NCI-H146 treated with DMSO at 0.1 percent for 48 hours (cell line): ENCODE data around the gene IL36B.

Experiments
- DNase-seq: peaks from one replicate; lab custom pipeline; 2025; ENCODE audit not compliant: unreplicated experiment; lab: John Stamatoyannopoulos, UW

The IL36B gene

GRCh38 chr2:113012436-113013335 is 40.0 kb downstream of the IL36B start:
- DNase-seq, result no peak

- no peak for DNase-seq
Observed at GRCh38 chr2:113011108-113011507, 41.6 kb downstream of the IL36B start.

DNA sequence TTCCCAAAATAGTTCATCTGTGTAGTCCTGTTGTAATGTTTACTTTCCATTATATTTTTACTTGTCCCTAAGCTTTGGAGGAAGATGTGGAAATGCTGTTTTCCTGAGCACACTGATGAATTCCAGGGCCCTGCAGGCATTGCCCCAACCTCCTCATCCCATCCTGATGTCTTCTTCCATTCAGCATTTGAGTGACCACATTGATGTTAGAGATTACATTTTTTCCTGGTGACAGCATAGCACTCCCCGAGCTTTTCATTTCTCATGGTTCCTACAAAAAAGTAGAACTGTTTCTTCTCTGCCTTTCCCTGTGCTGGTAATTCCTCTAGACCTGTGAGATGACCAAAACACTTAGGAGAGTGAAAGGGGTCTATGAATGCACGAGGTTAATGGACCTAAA is 42.6 kb downstream of the IL36B start:
- DNase-seq, result no peak

DNA sequence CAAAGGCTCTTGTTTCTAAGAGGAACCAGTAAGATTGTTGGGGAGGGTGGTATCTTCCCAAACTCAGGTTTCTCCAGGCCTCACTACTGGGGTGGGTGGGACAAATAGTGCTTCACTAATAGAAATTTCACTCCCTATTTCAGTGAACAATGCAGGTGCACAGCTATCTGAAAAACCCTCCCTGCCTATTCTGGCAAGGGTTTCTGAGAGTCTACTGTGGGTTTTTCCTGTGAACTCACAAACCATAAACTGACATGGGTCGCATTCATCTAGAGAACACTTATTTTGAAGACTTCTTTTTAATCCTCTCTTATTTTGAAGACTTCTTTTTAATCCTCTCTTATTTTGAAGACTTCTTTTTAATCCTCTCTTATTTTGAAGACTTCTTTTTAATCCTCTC is 43.0 kb downstream of the IL36B start:
- no peak for DNase-seq

DNA sequence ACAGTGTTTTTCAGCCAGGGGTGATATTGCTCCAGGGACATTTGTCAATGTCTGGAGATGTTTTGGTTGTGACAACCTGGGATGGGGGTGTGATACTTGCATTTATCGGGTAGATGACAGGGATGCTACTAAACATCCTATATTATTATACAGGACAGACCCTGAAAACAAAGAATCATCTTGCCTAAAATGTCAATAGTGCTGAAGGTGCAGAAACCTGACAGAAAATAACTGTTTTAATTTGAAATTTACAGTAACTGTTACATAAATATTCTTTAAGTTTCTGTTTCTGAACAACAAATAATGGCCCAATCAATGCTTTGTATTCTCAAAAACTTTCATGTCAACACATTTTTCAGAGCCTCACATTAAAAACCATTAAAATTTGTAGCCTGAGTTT is 45.4 kb downstream of the IL36B start:
- DNase-seq, result no peak

DNA sequence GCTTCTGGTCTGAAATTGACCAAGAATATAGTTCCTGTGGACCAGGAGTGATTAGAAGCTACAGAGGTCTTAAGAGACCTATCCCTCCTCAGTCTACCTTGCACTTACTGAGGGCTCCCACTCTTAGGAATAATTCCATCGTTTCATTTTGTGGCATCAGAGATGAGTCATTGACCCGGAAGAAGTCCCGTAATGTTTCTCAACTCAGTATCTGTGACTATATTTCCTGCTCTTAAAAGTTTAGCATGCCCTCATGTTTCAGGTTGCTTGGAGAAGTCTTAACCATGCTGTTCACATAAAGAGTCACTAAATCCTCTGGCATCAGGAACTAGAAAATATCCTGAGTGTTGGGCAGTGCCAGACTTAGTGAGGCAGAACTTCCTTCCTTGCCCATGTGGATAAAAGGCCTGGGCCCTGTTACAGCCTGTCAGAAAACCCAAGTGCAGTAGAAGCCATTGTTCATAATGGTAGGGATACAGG is 47.6 kb downstream of the IL36B start, which contains the start of gene IL36A:
Gene IL36A, plus strand, starts transcription at position 430 of the 480 bp plus-strand sequence. CDS start 413 bp downstream, outside the sequence.
- DNase-seq, result no peak

- no peak for DNase-seq
Observed at GRCh38 chr2:113002677-113003076, 50.0 kb downstream of the IL36B start.

GRCh38 chr2:113000436-113000835 is 52.2 kb downstream of the IL36B start:
- no peak for DNase-seq

DNA sequence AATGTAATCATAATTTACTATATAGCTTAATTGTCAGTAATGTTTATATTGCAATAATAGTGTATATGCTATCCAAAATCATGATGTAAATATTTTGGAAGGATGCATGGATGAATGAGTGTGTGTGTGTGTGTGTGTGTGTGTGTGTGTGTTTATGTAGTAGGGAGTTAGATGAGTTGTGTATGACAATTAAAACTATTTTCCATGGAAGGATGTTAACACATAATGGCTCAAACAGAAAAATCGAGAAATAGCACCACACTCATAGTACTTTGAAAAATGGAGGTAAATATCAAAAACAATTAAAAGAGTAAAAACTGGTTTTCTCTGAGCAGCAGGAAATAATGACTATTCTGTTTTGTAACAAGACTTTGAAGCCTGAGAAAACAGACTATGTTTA is 55.5 kb downstream of the IL36B start:
- DNase-seq, result no peak

- DNase-seq, result no peak
Observed at GRCh38 chr2:112996635-112997034, 56.0 kb downstream of the IL36B start.

DNA sequence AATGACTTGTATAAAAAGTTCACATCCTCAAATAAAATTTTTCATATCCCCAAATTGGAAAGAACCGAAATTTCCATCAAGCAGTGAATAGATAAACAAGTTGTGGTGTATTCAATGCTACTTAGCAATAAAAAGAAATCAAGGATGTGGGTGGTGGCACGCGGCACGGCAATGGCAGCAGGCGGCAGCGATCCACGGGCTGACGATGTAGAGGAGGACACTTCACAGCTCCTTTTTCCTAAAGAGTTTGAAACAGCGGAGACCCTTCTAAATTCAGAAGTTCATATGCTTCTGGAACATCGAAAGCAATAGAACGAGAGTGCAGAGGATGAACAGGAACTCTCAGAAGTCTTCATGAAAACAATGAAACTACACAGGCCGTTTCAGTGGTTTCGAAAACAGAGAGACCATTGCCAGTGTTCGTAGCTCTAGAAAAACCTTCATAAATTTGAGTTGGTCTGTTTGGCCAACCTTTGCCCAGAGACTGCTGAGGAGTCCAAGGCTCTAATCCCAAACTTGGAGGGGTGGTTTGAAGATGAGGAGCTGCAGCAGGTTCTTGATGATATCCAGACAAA is 57.2 kb downstream of the IL36B start:
- DNase-seq, result no peak

DNA sequence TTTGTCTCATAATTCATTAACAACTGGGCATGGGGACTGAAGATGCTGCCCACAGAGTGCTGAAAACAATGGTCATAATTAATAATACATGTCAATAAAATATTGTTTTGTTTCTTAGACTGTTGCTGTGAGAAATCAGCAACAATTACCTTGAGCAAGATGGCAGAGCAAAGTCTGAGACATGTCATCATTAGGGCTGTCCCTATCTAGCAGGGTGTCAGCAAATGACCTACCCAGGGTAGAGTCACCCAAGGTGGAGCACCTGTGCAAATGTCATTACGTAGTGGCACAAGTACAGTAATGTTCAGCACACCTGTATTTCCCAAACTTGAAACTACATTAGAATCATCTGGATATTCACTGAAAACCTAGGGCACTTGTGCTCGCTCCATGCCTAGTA is 58.0 kb downstream of the IL36B start:
- DNase-seq, result no peak

- no peak for DNase-seq
Observed at GRCh38 chr2:112993831-112994230, 58.8 kb downstream of the IL36B start.

DNA sequence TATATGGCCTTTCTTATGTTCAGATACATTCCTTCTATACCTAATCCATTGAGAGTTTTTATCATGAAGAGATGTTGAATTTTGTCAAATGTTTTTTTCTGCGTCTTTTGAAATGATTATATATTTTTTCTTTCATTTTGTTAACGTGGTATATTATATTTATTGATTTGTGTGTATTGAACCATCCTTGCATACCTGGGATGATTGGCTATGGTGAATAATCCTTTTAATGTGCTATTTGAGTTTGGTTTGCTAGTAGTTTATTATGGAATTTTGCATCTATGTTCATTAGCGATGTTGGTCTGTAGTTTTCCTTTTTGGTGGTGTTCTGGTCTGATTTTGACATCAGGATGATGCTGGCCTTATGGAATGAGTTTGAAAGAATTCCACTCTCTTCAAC is 63.1 kb downstream of the IL36B start:
- DNase-seq, result no peak

- no peak for DNase-seq
Observed at GRCh38 chr2:112985090-112985489, 67.6 kb downstream of the IL36B start.

DNA sequence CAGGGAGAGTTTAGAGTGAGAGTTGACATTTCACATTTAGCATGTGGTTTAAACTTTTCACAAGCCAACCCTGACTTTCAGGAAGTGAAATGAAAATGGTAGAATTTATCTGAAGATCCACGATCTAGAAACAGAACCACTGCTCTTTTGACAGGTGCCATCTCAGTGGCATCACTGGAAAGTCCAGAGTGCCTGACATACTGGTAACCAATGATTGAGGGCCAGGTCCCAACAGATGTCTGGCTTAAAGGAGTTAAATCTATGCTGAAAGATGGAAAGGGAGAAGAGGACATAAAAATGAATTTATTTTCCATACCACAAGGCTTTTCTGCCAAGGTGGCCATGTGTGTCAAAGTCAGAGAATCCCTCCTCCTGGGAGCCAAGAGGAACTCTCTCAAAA is 72.1 kb downstream of the IL36B start:
- no peak for DNase-seq

DNA sequence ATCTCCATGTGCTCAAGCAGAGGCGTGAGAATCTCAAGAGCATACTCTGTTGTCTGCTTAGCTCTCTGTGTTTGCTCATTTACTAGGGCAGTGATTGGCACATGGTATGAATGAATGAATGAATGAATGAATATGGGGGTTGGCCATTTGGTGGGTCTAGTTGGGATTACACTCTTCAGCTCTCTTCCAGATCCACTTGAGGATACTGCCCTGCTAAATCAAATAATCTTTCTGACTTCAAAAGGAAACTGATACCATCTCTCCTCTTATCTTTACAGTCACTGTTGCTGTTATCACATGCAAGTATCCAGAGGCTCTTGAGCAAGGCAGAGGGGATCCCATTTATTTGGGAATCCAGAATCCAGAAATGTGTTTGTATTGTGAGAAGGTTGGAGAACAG is 72.9 kb downstream of the IL36B start:
- no peak for DNase-seq

- no peak for DNase-seq
Observed at GRCh38 chr2:112977559-112978056, 75.1 kb downstream of the IL36B start, which contains the start of gene IL36G. IL36G (plus strand) TSS chr2:112978006; CDS start chr2:112978639, 633 bp downstream.
